ENCODE results near the gene CDK19.
"Not testable (repeated sequence)": the region's sequence is repeated elsewhere in the genome, so short reads cannot be mapped to it uniquely, and the experiment has no call there.

The CDK19 gene

DNA sequence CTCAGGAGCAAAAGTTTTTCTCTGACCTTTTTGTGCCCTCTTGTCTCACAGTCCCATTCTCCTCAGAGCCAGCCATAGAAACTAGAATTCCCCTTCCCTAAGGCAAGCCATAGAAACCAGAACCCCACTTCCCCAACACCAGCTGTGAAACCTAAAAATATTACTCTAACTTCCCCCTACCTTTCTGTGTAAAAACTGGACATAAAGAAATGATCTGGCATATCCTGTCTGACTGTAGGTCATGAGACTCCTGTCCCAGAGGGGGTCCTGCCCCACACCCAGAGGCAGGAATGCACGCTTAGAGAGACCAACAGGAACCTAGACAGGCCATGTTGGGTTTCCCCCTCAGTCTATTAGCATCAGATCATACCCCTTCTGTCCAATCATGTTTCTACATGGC, 198.2 kb downstream of the CDK19 start:
- DNase-seq: no peak

DNA sequence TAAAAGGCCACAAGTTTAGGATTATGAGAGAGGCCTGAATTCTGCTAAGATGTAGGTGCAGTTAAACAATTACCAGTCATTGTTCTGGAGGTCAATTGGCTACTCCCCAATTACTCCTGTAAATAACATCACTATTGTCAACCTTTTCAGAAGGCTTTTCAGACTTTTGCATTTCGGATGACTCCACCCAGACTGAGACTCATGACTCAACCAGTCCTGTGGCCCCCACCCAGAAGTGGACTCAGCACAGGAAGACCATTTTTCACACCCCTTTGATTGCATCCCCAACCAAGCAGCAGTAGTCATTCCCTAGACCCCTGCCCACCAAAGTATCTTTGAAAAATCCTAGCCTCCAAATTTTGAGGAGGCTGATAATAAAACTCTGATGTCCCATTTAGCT, 199.5 kb downstream of the CDK19 start:
- DNase-seq: no peak

DNA sequence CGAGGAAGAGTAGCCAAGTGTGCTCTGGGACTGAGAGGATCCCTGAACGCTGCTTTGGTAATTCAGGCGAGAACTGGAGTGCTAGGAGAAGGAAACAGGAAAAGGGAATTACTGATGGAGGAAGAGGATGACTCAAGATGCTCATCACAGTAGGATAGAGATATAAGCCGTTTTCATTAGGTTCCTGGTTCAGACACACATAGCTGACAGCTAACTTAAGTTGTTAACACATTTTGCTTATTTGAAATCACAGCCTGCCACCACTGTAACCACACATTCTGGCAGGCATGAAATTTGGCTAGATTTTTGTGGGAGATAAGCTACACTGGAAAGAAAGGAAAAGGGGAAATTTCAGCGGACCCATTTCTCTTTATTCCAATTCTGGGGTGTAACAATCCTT, 200.7 kb downstream of the CDK19 start:
- no peak for DNase-seq

DNA sequence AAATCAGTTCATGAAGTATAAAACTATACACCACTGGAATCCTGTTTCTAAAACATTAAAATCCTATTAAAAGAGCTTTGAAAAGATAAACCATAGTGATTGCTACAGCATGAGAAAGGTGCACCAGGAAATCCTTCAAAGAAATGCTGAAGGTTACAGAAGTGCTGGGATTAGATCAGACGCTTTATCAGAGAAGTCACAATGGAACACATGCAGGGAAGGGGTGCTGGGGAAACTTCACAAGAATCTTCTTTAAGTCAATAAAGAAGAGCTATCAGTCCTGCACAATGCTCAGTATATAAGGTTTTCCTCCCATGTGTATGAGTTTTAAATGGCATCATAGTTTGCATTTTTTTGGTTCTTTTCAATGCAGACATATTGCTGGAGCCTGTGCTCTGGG, 201.2 kb downstream of the CDK19 start:
- DNase-seq: no peak

DNA sequence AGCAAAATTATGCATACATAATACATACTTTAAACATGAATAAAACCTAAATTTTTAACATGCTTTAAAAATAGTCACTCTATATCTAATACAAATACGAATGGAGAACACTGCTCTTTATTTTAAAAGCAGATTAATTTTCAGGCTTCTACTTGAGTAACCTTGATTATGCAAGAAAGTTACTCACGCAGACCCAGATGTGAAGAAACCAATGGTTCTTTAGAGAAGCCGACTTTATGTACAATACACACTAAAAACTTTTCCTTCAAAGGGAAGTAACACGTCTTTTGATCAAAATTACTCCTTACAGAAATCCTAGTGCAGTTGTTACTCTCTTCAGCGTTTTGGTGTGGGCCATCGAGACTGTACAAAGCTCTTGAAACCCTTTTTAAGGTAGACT, 201.9 kb downstream of the CDK19 start:
- DNase-seq: no peak

DNA sequence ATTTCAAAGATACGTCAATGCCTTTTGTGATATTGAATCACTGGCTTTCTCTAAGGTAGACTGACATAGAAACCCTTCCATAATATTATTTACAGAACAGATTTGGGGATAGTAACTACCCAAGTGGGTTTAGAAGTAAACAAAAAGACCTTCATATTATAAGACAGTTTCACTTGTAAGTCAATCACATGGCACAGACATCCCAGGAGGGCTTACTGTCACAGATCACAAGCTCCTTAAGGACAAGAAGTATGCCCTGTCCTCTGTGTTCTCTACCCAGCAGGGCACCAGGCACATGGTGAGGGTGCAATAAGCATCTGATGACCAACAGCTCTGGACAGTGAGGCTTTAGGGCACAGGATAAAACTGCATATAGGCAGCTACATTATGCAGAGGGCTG, 203.0 kb downstream of the CDK19 start:
- DNase-seq: no peak

DNA sequence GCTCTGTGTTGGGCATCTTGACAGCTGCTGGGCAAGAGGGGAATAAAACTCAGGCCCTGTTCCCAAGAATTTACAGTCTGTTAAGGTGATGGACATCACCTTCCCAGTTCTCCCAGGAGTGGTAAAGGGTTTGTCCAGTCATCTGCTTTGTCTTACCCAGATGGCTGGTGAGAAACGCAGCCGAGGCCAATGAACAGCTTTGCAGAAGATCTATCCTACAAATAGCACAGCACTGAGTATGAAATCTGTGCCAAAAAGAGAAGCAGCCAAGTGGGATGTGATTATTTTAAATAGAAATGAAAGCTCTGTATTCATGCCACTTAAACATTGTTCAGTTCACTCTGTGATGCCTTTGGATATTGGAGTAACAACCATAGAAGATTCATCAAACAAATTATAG, 206.2 kb downstream of the CDK19 start:
- no peak for DNase-seq

DNA sequence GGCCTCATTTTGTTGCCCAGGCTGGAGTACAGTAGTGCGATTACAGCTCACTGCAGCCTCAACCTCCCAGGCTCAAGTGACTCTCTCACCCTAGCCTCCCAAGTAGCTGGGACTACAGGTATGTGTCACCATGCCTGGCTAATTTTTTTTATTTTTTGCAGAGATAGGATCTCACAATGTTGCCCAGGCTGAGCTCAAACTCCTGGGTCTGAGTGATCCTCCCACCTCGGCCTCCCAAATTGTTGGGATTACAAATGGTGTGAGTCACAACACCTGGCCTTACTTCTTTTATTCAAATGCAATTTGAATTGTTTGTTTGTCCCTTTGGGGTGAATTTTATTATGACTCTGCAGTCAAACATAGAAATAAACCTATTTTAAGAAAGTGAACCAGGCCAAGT, 207.1 kb downstream of the CDK19 start:
- no peak for DNase-seq

DNA sequence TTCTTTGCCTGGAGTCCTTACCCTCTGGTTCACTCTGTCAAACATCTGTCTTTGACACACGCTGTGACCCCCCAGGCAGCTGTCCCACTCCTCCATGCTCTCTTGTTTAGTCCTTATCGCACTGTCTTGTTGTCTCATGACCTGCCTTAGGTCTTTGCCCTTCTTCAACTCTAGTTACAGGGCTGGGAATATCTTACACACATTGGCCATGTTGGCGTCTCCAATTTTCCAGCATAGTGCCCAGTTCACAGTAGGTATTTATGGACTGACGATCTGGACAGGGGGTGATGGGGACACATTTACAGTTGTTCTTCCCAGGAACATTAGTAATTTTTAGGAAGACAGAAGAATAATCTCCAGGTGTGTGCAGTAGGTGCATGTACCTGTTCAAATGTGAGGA, 209.1 kb downstream of the CDK19 start:
- no peak for DNase-seq

DNA sequence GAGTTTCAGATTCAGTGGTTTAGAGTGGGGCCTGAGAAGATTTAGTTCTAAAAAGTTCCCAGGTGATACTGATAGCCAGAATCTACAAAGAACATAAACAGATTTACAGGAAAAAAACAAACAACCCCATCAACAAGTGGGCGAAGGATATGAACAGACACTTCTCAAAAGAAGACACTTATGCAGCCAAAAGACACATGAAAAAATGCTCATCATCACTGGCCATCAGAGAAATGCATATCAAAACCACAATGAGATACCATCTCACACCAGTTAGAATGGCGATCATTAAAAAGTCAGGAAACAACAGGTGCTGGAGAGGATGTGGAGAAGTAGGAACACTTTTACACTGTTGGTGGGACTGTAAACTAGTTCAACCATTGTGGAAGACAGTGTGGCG, 214.6 kb downstream of the CDK19 start:
- DNase-seq: not testable (repeated sequence)

DNA sequence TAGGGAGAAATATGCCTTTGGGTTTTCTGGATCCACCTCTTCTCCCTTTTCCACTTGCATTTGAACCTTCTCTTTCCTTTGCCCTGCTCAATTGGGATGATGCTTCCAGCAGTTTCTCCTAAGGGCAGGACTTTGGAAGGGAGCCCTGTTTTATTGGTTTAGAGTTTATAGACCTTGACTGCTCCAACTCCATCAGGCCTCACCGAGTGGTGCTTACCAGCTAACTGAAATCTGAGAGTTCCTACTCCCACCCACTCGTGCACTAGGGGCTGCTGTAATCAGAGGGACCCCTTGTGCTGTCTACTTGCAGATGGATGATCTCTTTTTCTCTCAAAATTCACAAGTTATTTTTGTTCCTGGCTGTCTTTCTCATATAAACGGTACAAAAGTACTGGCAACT, 217.5 kb downstream of the CDK19 start:
- no peak for DNase-seq

DNA sequence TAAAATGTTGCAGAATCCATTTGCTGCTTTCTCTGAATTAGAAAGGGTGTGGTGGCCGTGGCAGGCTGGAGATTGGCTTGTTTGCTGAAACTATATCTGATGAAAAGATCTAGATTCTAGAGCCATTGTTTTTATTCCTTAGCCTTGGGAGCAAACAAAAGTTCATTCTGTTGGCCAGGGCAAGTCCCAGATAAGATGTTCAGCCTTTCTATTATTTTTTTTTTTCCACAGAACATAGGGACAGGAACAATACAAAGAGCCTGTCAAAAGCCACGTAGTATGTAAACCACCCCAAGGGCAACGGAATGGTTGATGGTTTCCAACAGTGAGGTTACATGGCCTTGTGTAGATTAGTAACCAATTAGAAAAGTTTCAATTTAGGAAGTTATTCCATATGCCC, 218.9 kb downstream of the CDK19 start:
- DNase-seq: no peak

DNA sequence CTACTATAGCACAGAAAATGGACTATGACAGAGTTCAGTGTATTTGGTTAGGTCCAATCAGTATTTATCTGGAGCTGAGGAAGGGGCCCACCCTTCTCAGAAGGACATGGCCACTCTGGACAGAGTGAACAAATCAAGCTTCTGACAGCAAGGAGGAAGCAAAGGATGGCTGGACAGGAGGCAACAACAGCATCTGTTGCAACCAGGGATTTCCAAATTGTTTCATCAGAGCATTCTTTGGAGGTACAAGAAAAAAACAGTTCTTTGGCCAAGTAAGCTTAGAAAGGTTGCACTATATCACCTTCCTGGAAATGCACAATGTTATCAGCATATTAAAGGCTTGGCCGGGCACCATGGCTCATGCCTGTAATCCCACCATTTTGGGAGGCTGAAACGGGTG, 220.2 kb downstream of the CDK19 start:
- no peak for DNase-seq

DNA sequence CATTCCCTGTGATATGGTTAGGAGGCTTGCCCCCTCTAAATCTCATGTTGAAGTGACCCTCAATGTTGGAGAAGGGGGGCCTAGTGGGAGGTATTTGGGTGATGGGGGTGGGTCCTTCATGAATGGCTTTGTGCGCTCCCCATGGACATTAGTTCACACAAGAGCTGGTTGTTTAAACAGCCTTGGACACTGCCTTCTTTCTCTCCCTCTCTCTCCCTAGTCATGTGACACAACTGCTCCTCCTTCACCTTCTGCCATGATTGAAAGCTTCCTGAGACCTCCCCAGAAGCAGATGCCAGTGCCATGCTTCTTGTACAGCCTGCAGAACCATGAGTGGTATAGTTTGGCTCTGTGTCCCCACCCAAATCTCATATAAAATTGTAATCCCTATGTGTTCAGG, 221.6 kb downstream of the CDK19 start:
- DNase-seq: no peak

DNA sequence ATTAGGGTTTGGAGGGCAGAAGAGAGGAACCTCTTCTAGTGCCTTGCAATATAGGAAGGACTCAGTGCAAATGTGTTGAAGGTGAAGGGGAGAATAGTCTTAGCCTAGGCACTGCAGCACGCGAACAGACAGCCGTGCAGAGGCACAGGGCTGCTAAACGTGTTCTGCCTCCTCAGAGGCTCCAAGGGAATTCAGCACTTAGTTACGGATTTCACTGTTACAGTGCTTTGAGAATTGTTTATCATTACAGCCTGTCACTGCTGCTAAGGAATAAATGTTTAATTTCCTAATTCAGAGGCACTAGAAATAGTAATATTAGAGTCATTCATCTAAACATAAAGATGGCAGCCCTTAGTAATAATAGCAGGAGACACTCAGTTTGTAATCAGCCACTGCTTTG, 222.5 kb downstream of the CDK19 start:
- no peak for DNase-seq

DNA sequence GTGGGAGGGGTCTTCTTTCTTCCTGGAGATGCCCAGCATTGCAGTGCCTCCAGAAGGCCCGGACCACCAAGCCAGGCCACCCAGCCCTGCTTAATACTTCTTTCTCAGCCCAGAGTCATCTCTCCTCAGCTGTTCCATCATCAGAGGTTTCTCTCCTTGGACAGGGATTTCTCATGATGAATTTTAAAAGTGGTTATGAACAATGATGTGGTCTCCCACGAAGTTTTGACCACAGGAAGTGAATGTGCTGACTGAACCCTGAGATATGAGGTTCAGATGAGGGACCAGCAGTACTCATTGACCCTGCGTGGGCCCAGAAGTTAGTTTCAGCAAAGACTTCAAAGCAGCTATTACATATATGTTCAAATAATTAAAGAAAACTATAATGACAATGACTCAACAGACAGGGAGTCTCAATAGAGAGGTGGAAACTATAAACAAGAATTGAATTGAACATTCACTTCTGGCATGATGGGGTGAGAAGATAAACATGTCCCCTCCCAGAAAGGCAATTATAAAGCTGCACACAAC, 224.4 kb downstream of the CDK19 start:
- DNase-seq: no peak

DNA sequence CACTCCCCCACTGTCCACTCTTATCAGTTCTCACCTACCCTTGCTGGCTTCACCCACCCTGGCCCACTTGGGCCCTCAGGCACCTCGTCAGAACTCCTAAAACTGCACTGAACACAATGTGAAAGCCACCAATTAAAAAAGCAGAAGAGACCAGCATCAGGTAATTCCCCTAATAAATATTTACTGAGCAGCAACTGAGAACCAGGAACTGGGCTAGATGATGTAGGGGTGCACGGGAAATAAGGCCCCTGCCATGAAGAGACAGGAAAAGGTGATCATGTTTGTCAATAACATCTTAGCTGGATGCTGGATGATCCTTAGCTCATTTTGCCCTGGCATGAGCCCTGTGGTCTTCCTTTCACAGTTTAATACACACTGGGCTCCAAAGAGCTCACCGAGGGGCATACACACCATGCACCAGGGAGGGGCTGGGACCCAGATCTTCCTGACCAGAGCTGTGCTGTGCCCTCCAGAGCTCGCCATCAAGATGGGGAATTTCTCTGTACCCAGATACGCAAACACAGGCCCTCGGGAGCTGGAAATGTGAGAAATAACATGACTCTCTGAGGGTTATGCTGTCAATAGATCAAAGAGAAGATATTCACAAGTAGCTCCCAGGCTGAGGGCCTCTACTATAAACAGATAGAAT, 225.3 kb downstream of the CDK19 start:
- no peak for DNase-seq

DNA sequence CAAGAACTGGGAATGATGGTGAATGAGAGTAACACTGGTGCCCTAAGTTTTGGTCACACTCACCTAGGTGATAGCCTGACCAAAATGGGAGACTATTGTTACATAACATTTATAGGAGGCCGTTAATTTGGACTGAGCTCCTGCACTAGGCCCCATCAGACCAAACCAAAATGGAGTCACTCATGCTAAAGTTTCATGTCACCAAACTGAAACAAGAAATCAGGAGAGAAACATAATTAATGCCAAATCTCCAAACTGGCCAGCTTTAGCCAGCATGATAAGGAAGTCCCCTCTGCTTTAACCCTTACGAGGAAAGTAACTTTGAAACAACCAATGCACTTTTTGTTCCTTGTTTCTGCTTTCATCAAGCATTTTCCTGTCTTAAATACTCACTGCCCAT, 227.9 kb downstream of the CDK19 start:
- no peak for DNase-seq

DNA sequence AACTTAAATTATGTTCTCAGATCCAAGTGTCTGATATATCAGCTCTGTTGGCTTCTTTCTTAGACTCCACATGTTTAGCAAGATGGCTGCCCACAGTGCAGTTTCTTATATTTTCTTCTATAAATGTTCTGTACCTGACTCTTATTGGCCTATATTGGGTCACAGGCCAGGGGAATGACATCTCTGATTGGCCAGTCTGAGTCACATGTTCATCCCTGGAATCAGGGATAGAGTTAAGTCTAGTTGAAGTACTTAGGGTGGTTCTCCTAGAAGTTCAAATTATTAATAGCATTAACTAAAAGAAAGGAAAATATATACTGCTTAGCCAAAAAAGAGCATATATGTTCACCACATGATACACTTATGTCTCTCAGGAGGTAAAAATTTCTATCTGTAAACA, 233.6 kb downstream of the CDK19 start:
- DNase-seq: no peak

DNA sequence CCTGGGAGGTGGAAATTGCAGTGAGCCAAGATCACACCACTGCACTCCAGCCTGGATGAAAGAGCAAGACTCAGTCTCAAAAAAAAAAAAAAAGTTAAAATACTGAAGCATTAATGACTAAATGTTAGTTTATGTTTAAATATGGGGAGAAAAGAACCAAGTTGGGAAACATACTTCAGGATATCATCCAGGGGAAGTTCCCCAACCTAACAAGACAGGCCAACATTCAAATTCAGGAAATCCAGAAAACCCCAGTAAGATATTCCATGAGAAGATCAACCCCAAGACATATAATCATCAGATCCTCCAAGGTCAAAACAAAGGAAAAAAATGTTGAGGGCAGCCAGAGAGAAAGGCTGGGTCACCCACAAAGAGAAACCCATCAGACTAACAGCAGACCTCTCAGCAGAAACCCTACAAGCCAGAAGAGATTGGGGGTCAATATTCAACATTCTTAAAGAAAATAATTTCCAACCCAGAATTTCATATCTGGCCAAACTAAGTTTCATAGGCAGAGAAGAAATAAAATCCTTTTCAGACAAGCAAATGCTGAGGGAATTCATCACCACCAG, 237.6 kb downstream of the CDK19 start:
- DNase-seq: not testable (repeated sequence)

DNA sequence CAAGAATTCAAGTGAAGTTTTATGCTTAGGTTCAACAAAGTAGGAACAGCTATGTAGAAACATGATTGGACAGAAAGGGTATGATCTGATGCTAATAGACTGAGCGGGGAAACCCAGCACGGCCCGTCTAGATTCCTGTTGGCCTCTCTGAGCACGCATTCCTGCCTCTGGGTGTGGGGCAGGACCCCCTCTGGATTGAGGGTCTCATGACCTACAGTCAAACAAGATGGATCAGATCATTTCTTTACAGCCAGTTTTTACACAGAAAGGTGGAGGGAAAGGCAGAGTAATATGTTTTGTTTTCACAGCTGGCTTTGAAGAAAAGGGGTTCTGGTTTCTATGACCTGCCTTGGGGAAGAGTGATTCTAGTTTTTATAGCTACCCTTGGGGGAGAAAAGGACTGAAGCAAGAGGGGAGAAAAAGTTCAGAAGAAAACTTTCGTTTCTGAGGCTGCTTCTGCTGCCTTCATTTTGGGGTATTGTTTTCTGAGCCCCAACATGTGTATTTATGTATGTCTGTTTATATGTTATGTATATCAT, 239.3 kb downstream of the CDK19 start:
- no peak for DNase-seq

DNA sequence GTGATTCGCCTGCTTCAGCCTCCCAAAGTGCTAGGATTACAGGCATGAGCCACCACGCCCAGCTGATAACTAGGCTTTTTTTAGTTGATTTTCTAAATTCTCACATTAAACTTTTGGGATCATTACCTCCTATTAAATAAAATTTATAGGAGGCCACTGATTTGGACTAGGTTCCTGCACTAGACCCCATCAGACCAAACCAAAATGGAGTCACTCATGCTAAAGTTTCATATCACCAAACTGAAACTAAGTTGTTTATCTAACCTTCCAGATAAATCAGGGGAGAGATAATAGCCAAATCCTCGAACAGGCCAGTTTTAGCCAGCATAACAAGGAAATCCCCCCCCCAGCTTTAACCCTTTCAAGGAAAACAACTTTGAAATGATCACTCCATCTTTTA, 240.5 kb downstream of the CDK19 start:
- no peak for DNase-seq

DNA sequence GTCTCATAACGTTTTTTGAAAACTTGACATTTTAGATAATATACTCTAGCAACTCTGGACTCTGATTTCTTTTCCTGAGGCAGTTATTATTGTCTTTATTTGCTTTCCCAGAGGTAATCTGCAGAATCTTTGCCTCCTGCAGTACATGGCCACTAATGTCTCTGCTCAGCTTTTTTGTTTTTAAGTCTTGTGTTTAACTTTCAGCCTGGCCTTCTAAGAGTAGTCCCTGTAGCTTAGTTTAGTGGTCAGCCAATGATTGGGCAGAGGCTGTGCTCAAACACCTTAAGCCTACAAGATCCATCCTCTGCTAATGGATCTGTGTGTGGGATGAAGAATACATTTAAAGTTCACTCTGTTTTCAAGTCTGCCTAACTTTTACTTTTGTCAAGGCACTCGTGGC, 241.7 kb downstream of the CDK19 start:
- no peak for DNase-seq

DNA sequence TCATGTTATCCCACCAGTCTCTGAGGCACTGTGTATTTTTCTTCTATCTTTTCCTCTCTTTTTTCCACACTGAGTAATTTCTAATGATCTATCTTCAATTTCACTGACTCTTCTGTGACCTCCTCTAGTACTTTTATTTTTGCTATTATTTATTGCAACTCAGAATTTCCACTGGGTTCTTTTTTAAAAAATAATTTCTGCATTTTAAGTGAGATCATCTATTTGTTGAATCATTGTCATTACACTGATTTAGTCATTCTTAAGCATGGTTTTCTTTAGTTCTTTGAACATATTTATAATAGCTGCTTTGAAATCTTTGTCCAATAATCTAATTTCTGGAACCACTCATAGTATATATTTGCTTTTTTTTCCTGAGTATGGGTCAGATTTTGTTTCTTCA, 242.1 kb downstream of the CDK19 start:
- no peak for DNase-seq
